Measurements from ENCODE around the gene CA12.
"Not testable (repeated sequence)": the region's sequence is repeated elsewhere in the genome, so short reads cannot be mapped to it uniquely, and the experiment has no call there.

CA12 gene

GRCh38 chr15:63420333-63420747, 38.7 kb upstream of the CA12 start:
- no peak overlapping the region for H3K4me3 ChIP-seq (ENCODE audit: control insufficient read depth, low read depth, low read length)
- no peak for DNase-seq (ENCODE audit: low read depth)
- TF ChIP-seq CTCF (conservative IDR thresholded peaks at IDR 0.05; ENCODE audit: control insufficient read depth, insufficient read depth, low read depth, low read length), result no peak

- H3K4me3 ChIP-seq (ENCODE audit: control insufficient read depth, low read depth, low read length), result no peak overlapping the region
- TF ChIP-seq CTCF (conservative IDR thresholded peaks at IDR 0.05; ENCODE audit: control insufficient read depth, insufficient read depth, low read depth, low read length), result no peak
- no peak for DNase-seq (ENCODE audit: low read depth)
Observed at GRCh38 chr15:63418811-63419210, 37.2 kb upstream of the CA12 start.

- H3K4me3 ChIP-seq (ENCODE audit: control insufficient read depth, low read depth, low read length), result no peak overlapping the region
- TF ChIP-seq CTCF (conservative IDR thresholded peaks at IDR 0.05; ENCODE audit: control insufficient read depth, insufficient read depth, low read depth, low read length), result no peak
- no peak for DNase-seq (ENCODE audit: low read depth)
Observed at GRCh38 chr15:63417721-63418120, 36.1 kb upstream of the CA12 start.

- not testable (repeated sequence) for DNase-seq (ENCODE audit: low read depth); H3K4me3 ChIP-seq (ENCODE audit: control insufficient read depth, low read depth, low read length)
Observed at GRCh38 chr15:63417274-63417673, 35.6 kb upstream of the CA12 start.

- no peak for TF ChIP-seq CTCF (conservative IDR thresholded peaks at IDR 0.05; ENCODE audit: control insufficient read depth, insufficient read depth, low read depth, low read length)
- DNase-seq (ENCODE audit: low read depth), result no peak
- H3K4me3 ChIP-seq (ENCODE audit: control insufficient read depth, low read depth, low read length), result no peak overlapping the region
Observed at GRCh38 chr15:63414474-63415120, 33.0 kb upstream of the CA12 start.

- TF ChIP-seq CTCF (conservative IDR thresholded peaks at IDR 0.05; ENCODE audit: control insufficient read depth, insufficient read depth, low read depth, low read length), result no peak
- H3K4me3 ChIP-seq (ENCODE audit: control insufficient read depth, low read depth, low read length), result no peak overlapping the region
- no peak for DNase-seq (ENCODE audit: low read depth)
Observed at GRCh38 chr15:63412551-63412950, 30.9 kb upstream of the CA12 start.

- no peak overlapping the region for H3K4me3 ChIP-seq (ENCODE audit: control insufficient read depth, low read depth, low read length)
- TF ChIP-seq CTCF (conservative IDR thresholded peaks at IDR 0.05; ENCODE audit: control insufficient read depth, insufficient read depth, low read depth, low read length), result no peak
- DNase-seq (ENCODE audit: low read depth), result no peak
Observed at GRCh38 chr15:63411866-63412265, 30.2 kb upstream of the CA12 start.
